Mesodermal cell (in vitro differentiated cells): Measurements from ENCODE around the gene FGFR3.

Experiments
- H3K27ac ChIP-seq: 2 replicates; pipeline ENCODE4 v1.7.0; 2013; ENCODE audit warnings: mild to moderate bottlenecking, low read depth, low read length, moderate library complexity; ENCODE audit not compliant: severe bottlenecking
- H3K36me3 ChIP-seq: 2 replicates; pipeline ENCODE4 v1.7.1; 2013; ENCODE audit warnings: mild to moderate bottlenecking, low read length, moderate library complexity; ENCODE audit not compliant: control insufficient read depth, insufficient read depth
- H3K4me1 ChIP-seq: one replicate; pipeline ENCODE4 v1.7.1; 2013; ENCODE audit warnings: mild to moderate bottlenecking, low read length; ENCODE audit not compliant: insufficient read depth, control insufficient read depth, poor library complexity, severe bottlenecking
- H3K4me3 ChIP-seq: 2 replicates; pipeline ENCODE4 v1.7.0; 2013; ENCODE audit warnings: low read length, control low read depth, mild to moderate bottlenecking; ENCODE audit not compliant: insufficient read depth, poor library complexity, severe bottlenecking; ENCODE audit errors: extremely low read depth
- H3K9me3 ChIP-seq: 2 replicates; pipeline ENCODE4 v1.7.1; 2013; ENCODE audit warnings: mild to moderate bottlenecking, low read length, moderate library complexity; ENCODE audit not compliant: control insufficient read depth
- WGBS, 2 experiments: methylation state at CpG; one replicate each; pipeline ENCODE4 v1.1.5; 2013; ENCODE audit warnings: missing lambda C conversion rate in 2 of 2; ENCODE audit not compliant: insufficient coverage in 2 of 2; 5-methylcytosine and 5-hydroxymethylcytosine counted together

Gene FGFR3

GRCh38 chr4:1805493-1806222 is 12.6 kb downstream of the FGFR3 start:
- Histone ChIP-seq H3K4me3 (no peak overlapping the region), H3K9me3 (no peaks in the 10 kb centered on the region), H3K4me1 (no peaks in the 10 kb centered on the region), H3K36me3 (peaks cover 31% of the 10 kb centered on the region), H3K27ac (no peak overlapping the region)
- WGBS, 2 experiments: 92 to 94% methylated on average over 43 of the region's 47 CpGs

- Histone ChIP-seq H3K4me3 (no peak overlapping the region), H3K9me3 (no peaks in the 10 kb centered on the region), H3K36me3 (peaks cover 28% of the 10 kb centered on the region), H3K27ac (no peak overlapping the region), H3K4me1 (no peaks in the 10 kb centered on the region)
- 92 to 95% methylated on average over 11 of the region's 11 CpGs for WGBS, 2 experiments
Measured at GRCh38 chr4:1806223-1806564, 13.1 kb downstream of the FGFR3 start.

GRCh38 chr4:1806596-1807331 is 13.7 kb downstream of the FGFR3 start:
- Histone ChIP-seq H3K27ac (no peak overlapping the region), H3K36me3 (peaks cover 32% of the 10 kb centered on the region), H3K4me3 (no peak overlapping the region), H3K9me3 (no peaks in the 10 kb centered on the region), H3K4me1 (no peaks in the 10 kb centered on the region)
- 92 to 95% methylated on average over 36 to 40 of the region's 41 CpGs for WGBS, 2 experiments

- no peaks in the 10 kb centered on the region for H3K9me3 ChIP-seq
- no peak overlapping the region for H3K4me3 ChIP-seq
- peaks cover 34% of the 10 kb centered on the region for H3K36me3 ChIP-seq
- H3K27ac ChIP-seq: no peak overlapping the region
- no peaks in the 10 kb centered on the region for H3K4me1 ChIP-seq
- 87 to 92% methylated on average over 15 of the region's 16 CpGs for WGBS, 2 experiments
Measured at GRCh38 chr4:1807332-1807777, 14.3 kb downstream of the FGFR3 start.

- Histone ChIP-seq H3K36me3 (peaks cover 39% of the 10 kb centered on the region), H3K4me1 (no peaks in the 10 kb centered on the region), H3K9me3 (no peaks in the 10 kb centered on the region), H3K4me3 (no peak overlapping the region), H3K27ac (no peak overlapping the region)
- WGBS, 2 experiments: 92 to 93% methylated on average over 2 to 3 of the region's 6 CpGs
Measured at GRCh38 chr4:1808396-1808795, 15.3 kb downstream of the FGFR3 start.

GRCh38 chr4:1808851-1809753 is 16.0 kb downstream of the FGFR3 start:
- H3K36me3 ChIP-seq: peaks cover 36% of the 10 kb centered on the region
- no peak overlapping the region for H3K4me3 ChIP-seq
- 83 to 85% methylated on average over 9 of the region's 11 CpGs for WGBS, 2 experiments
- no peaks in the 10 kb centered on the region for H3K4me1 ChIP-seq
- no peak overlapping the region for H3K27ac ChIP-seq
- H3K9me3 ChIP-seq: no peaks in the 10 kb centered on the region

- Histone ChIP-seq H3K4me3 (no peak overlapping the region), H3K27ac (no peak overlapping the region), H3K36me3 (peaks cover 39% of the 10 kb centered on the region), H3K9me3 (no peaks in the 10 kb centered on the region), H3K4me1 (no peaks in the 10 kb centered on the region)
- 32 to 35% methylated on average over 10 to 12 of the region's 15 CpGs for whole genome bisulfite sequencing, 2 experiments
Measured at GRCh38 chr4:1809754-1810502, 16.8 kb downstream of the FGFR3 start.

GRCh38 chr4:1810765-1811164 is 17.7 kb downstream of the FGFR3 start:
- Histone ChIP-seq H3K36me3 (peaks cover 40% of the 10 kb centered on the region), H3K27ac (no peak overlapping the region), H3K4me3 (no peak overlapping the region), H3K9me3 (no peaks in the 10 kb centered on the region), H3K4me1 (no peaks in the 10 kb centered on the region)
- whole genome bisulfite sequencing, 2 experiments: 93 to 97% methylated on average over 6 to 10 of the region's 10 CpGs

GRCh38 chr4:1812720-1813119 is 19.6 kb downstream of the FGFR3 start:
- no peak overlapping the region for H3K4me3 ChIP-seq
- H3K4me1 ChIP-seq: no peaks in the 10 kb centered on the region
- 93 to 95% methylated on average over 10 to 11 of the region's 11 CpGs for WGBS, 2 experiments
- peaks cover 44% of the 10 kb centered on the region for H3K36me3 ChIP-seq
- H3K9me3 ChIP-seq: no peaks in the 10 kb centered on the region
- no peak overlapping the region for H3K27ac ChIP-seq

- Histone ChIP-seq H3K9me3 (no peaks in the 10 kb centered on the region), H3K27ac (no peak overlapping the region), H3K4me3 (no peak overlapping the region), H3K4me1 (no peaks in the 10 kb centered on the region), H3K36me3 (peaks cover 49% of the 10 kb centered on the region)
- WGBS, 2 experiments: 90 to 91% methylated on average over 9 of the region's 9 CpGs
Measured at GRCh38 chr4:1813231-1813630, 20.1 kb downstream of the FGFR3 start.
